Choroid plexus epithelial cell (primary cell): Measurements from ENCODE around the gene ARHGAP5.

Experiments used
- DNase-seq: peaks from one replicate; pipeline ENCODE4 v3.0.0-alpha.2; 2010; ENCODE audit warnings: low read depth
- H3K4me3 ChIP-seq: 2 replicates; pipeline ENCODE4 v1.5.1; 2011; ENCODE audit warnings: low read depth, mild to moderate bottlenecking, control low read depth, low read length, moderate library complexity
- TF ChIP-seq, protein P1 (sequence below): conservative IDR thresholded peaks from 2 replicates; pipeline ENCODE4 v1.5.1; 2011; ENCODE audit warnings: low read depth, mild to moderate bottlenecking, control low read depth, inconsistent platforms, low read length, moderate library complexity

Gene ARHGAP5

DNA sequence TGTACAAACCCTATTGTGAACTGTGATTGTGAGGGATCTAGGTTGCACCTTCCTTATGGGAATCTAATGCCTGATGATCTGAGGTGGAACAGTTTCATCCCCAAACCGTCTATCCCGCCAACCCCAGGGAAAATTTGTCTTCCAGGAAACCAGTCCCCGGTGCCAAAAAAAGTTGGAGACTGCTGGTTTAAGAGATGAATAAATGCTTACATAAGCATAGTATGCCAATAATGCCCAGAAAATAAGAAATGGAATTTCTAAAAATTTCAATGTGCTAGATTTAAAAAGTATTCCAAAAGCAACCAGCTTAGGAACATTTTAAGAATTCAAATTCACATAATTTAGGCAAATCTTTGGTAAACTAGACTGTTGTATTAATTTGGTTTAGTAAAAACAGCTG, 131.4 kb downstream of the ARHGAP5 start:
- H3K4me3 ChIP-seq: no peak overlapping the region
- TF ChIP-seq, protein P1, sequence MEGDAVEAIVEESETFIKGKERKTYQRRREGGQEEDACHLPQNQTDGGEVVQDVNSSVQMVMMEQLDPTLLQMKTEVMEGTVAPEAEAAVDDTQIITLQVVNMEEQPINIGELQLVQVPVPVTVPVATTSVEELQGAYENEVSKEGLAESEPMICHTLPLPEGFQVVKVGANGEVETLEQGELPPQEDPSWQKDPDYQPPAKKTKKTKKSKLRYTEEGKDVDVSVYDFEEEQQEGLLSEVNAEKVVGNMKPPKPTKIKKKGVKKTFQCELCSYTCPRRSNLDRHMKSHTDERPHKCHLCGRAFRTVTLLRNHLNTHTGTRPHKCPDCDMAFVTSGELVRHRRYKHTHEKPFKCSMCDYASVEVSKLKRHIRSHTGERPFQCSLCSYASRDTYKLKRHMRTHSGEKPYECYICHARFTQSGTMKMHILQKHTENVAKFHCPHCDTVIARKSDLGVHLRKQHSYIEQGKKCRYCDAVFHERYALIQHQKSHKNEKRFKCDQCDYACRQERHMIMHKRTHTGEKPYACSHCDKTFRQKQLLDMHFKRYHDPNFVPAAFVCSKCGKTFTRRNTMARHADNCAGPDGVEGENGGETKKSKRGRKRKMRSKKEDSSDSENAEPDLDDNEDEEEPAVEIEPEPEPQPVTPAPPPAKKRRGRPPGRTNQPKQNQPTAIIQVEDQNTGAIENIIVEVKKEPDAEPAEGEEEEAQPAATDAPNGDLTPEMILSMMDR: no peak
- DNase-seq: no peak
